Fibroblast of pulmonary artery (primary cell): ENCODE measurements around the gene BACH2.

Experiments
- DNase-seq: peaks from one replicate; pipeline ENCODE4 v3.0.0-alpha.2; 2010; ENCODE audit warnings: low read depth
- H3K4me3 ChIP-seq: replicated peaks from 2 replicates; pipeline ENCODE4 v1.5.1; 2011; ENCODE audit warnings: low read depth, mild to moderate bottlenecking, control low read depth, low read length, moderate library complexity
- CTCF ChIP-seq: IDR thresholded peaks from 2 replicates; pipeline ENCODE4 v1.5.1; 2011; ENCODE audit warnings: mild to moderate bottlenecking, control low read depth, low read length, inconsistent platforms; ENCODE audit errors: missing control alignments

The BACH2 gene

DNA sequence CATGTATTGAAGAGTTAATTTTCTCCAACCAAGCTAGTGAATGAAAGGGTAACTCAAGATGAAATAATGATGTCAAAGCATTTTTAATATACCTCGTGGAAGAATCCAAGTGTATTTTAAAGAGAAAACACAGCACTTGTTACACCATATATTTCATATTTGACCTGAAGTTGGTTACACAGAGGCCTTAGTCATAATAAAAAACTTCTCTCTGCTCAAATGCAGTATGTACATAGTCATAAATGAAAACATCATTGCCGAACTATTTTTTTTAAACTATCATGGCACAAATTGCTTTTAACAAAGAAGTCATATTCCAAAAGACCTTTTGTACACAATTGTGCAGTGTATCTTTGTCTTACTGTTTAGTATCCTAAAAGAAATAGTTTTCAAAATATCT lies 43.0 kb downstream of the BACH2 start:
- TF ChIP-seq CTCF, result no peak
- no peak for DNase-seq
- H3K4me3 ChIP-seq, result no peak overlapping the region

DNA sequence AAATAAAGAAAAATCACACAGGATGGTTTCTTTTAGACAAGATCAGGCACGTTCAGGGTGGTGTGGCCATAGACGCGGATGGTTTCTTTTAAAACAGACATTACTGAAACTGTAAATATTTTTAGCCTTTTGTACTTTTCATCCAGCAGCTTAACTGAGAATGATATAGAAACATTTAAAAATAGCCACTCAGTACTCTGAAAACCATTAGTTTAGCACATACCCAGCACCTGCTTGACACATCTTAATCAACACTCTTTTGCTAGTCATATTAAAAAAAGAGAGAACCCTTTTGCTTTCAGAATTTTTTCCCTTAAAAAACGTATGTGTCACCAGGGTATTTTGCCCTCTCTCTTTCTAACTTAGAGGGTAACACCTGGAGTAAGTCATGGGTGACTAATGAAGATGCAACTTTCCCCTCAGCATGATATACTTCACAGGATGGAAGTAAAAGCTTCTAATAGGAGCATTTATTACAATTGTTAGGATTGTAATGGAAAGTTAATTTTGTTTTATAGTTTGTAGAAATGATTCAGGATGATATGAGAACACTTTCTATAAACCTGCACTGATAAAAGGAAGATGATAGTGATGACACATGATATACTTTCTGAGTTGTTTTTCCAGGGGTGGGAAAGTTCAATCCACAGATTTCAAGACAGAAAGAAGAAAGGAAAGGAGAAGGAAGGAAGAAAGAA lies 45.2 kb downstream of the BACH2 start:
- no peak for TF ChIP-seq CTCF
- DNase-seq, result no peak
- H3K4me3 ChIP-seq, result no peak overlapping the region

DNA sequence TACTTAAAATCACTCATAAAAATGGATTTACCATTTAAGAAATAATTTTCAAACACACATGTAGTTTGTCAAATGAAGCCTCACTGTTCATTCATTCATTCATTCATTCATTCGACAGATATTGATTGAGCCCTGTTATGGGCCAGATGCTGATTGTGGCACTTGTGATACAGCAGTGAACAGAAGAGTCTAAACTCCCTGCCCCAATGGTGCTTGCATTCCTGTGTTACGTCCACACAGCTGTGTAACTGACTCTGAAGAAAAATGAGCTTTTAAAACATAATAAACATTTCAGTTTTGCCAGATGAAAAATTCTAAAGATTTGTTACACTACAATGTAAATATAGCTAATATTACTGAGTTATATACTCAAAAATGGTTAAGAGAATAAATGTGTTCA lies 46.2 kb downstream of the BACH2 start:
- H3K4me3 ChIP-seq, result no peak overlapping the region
- no peak for DNase-seq
- no peak for TF ChIP-seq CTCF

- TF ChIP-seq CTCF, result no peak
- H3K4me3 ChIP-seq, result no peak overlapping the region
- no peak for DNase-seq
Observed at GRCh38 chr6:90249458-90249857, 47.2 kb downstream of the BACH2 start.

DNA sequence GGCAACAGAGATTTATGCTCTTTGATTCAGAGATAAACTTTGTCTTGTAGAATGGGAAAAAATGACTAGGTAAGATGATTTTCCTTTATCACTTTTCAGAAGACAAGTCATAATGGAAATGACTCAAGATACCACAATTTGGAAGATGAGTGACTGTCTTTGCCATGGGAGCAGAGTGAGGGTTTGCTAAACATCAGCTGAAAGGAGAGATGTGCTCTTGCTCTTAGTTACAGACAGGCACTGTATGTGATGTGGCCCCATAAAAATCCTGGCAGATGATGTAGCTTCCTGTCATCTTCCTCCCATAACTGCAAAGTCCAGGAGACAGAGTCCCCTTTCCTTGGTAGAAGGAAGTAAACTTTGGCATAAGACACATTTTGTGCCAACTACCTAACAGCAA lies 47.6 kb downstream of the BACH2 start:
- no peak for DNase-seq
- no peak overlapping the region for H3K4me3 ChIP-seq
- no peak for TF ChIP-seq CTCF

- TF ChIP-seq CTCF, result no peak
- no peak overlapping the region for H3K4me3 ChIP-seq
- DNase-seq, result no peak
Observed at GRCh38 chr6:90247262-90247661, 49.4 kb downstream of the BACH2 start.

DNA sequence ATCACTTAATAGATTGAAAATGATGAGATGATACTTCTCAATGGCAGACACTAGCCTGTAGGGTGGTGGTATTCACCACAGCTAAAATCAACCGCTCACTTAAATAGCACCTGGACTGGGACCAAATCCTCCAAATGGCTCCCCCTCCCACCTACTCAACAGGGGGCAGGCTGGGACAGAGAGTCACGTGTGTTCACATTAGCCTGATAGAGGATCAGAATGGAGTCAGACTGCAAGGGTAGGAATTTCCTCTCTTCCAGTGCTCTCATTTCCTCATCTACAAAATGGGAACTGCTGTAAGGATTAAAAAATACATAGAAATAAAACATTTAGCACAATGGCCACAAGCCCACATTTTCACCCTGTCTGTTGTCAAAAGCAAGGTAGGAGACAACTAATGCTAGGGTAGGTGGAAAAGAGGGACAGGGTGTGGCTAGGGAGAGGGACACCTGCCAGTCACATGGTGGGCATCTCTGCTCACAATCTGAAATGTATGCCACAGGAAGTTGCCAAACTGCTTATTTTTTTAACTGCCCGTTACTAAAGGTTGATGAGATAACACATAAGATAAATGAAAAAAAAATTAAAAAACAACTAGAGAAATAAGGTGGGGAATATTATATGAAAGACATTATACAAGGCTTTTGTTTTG lies 55.3 kb downstream of the BACH2 start:
- no peak for DNase-seq
- no peak overlapping the region for H3K4me3 ChIP-seq
- no peak for TF ChIP-seq CTCF
